Neural cell (in vitro differentiated cells): Measurements from ENCODE around the gene CLCN4. TPM values are rescaled to one million over a fixed set of nuclear protein-coding genes. Genes with fewer than 3 reads are reported as not detected.
A peak's percentile ranks its signal among the peaks of the same experiment; 100 is the strongest.

Experiments used
- H2AFZ ChIP-seq: fragments of 200-600, 300-800 bp; sonication (generic), shearing (Covaris generic); 2 replicates; pipeline ENCODE4 v1.6.0; 2014; ENCODE audit warnings: low read depth, mild to moderate bottlenecking, antibody characterized with exemption, low read length, moderate library complexity
- H3F3A ChIP-seq: fragments of 200-600 bp; shearing (Covaris generic); 2 replicates; pipeline ENCODE4 v1.6.1; 2016; ENCODE audit warnings: mild to moderate bottlenecking, moderate library complexity, mixed read lengths, antibody characterized with exemption, low read length; ENCODE audit not compliant: insufficient read depth, poor library complexity, severe bottlenecking
- H3K27ac ChIP-seq: fragments of 200-600, 300-800 bp; sonication (generic), shearing (Covaris generic); 2 replicates; pipeline ENCODE4 v1.5.1; 2014; ENCODE audit warnings: mild to moderate bottlenecking, low read length, moderate library complexity
- H3K27me3 ChIP-seq: fragments of 300-800, 200-600 bp; sonication (generic), shearing (Covaris generic); 2 replicates; pipeline ENCODE4 v1.6.0; 2014; ENCODE audit warnings: mild to moderate bottlenecking, low read depth, low read length, moderate library complexity; ENCODE audit not compliant: insufficient read depth
- H3K36me3 ChIP-seq: fragments of 300-800, 200-600 bp; sonication (generic), shearing (Covaris generic); 2 replicates; pipeline ENCODE4 v1.5.1; 2014; ENCODE audit warnings: mild to moderate bottlenecking, antibody characterized with exemption, low read length, moderate library complexity; ENCODE audit not compliant: insufficient read depth
- H3K4me2 ChIP-seq: fragments of 300-800, 200-600 bp; sonication (generic), shearing (Covaris generic); 2 replicates; pipeline ENCODE4 v1.6.0; 2014; ENCODE audit warnings: mild to moderate bottlenecking, low read length
- H3K4me3 ChIP-seq: fragments of 300-800, 200-600 bp; sonication (generic), shearing (Covaris generic); 2 replicates; pipeline ENCODE4 v1.5.1; 2014; ENCODE audit warnings: mild to moderate bottlenecking, low read length, moderate library complexity
- H3K79me2 ChIP-seq: fragments of 200-600 bp; shearing (Covaris generic); replicated peaks from 2 replicates; pipeline ENCODE4 v1.6.0; 2014; ENCODE audit warnings: mild to moderate bottlenecking, low read length, moderate library complexity; ENCODE audit not compliant: insufficient read depth
- H3K9ac ChIP-seq: fragments of 300-800, 200-600 bp; sonication (generic), shearing (Covaris generic); 2 replicates; pipeline ENCODE4 v1.6.1; 2016; ENCODE audit warnings: mild to moderate bottlenecking, low read length, mixed read lengths
- H3K9me2 ChIP-seq: fragments of 200-600 bp; shearing (Covaris generic); 2 replicates; pipeline ENCODE4 v1.6.1; 2016; ENCODE audit warnings: mild to moderate bottlenecking, low read length, mixed read lengths; ENCODE audit not compliant: insufficient read depth
- H3K9me3 ChIP-seq: fragments of 200-600, 300-800 bp; sonication (generic), shearing (Covaris generic); 2 replicates; pipeline ENCODE4 v1.6.1; 2016; ENCODE audit warnings: mild to moderate bottlenecking, mixed run types, low read length, moderate library complexity, mixed read lengths
- H4K20me1 ChIP-seq: fragments of 200-600 bp; shearing (Covaris generic); 2 replicates; pipeline ENCODE4 v1.6.1; 2016; ENCODE audit warnings: mild to moderate bottlenecking, mixed run types; ENCODE audit not compliant: insufficient read depth
- EP300 ChIP-seq: fragments of 450-650 bp; conservative IDR thresholded peaks from 2 replicates; pipeline ENCODE4 v1.6.1; 2014; ENCODE audit warnings: antibody characterized with exemption, mild to moderate bottlenecking, moderate library complexity; ENCODE audit not compliant: poor library complexity, severe bottlenecking
- EZH2 ChIP-seq: fragments of 200-600, 300-800 bp; shearing (Covaris generic), sonication (generic); IDR thresholded peaks from 2 replicates; pipeline ENCODE4 v1.6.1; 2014; ENCODE audit warnings: antibody characterized with exemption, low read length, borderline replicate concordance, mild to moderate bottlenecking; ENCODE audit not compliant: insufficient read depth, poor library complexity, severe bottlenecking
- MXI1 ChIP-seq: fragments of 450-650 bp; conservative IDR thresholded peaks from 2 replicates; pipeline ENCODE4 v1.6.1; 2014; ENCODE audit warnings: antibody characterized with exemption, mild to moderate bottlenecking; ENCODE audit not compliant: poor library complexity, severe bottlenecking
- POLR2AphosphoS5 ChIP-seq: IDR thresholded peaks from 2 replicates; pipeline ENCODE4 v1.6.1; 2012
- RAD21 ChIP-seq: fragments of 450-650 bp; conservative IDR thresholded peaks from 2 replicates; pipeline ENCODE4 v1.6.1; 2014; ENCODE audit warnings: antibody characterized with exemption, mild to moderate bottlenecking, moderate library complexity
- SMC3 ChIP-seq: fragments of 450-650 bp; conservative IDR thresholded peaks from 2 replicates; pipeline ENCODE4 v1.6.1; 2014; ENCODE audit warnings: antibody characterized with exemption, mild to moderate bottlenecking, moderate library complexity; ENCODE audit not compliant: poor library complexity
- TAF1 ChIP-seq: IDR thresholded peaks from 2 replicates; pipeline ENCODE4 v1.6.1; 2012; ENCODE audit warnings: low read depth
- polyA plus RNA-seq: library from polyadenylated mRNA; depleted of rRNA; stranded (reverse); fragments of >200 nt; gene quantifications from 2 replicates; pipeline ENCODE4 v1.2.3, GENCODE V29; 2014
- TF ChIP-seq, protein P1 (sequence below): fragments of 450-650 bp; IDR thresholded peaks from 2 replicates; pipeline ENCODE4 v1.5.1; 2014; ENCODE audit warnings: antibody characterized with exemption, mild to moderate bottlenecking, moderate library complexity; ENCODE audit not compliant: poor library complexity, severe bottlenecking
- TF ChIP-seq, protein P2 (sequence below): IDR thresholded peaks from 2 replicates; pipeline ENCODE4 v1.6.1; 2012; ENCODE audit warnings: borderline replicate concordance

CLCN4 gene
- polyA plus RNA-seq, 1 donor from 2014 or later: 21.4 TPM

DNA sequence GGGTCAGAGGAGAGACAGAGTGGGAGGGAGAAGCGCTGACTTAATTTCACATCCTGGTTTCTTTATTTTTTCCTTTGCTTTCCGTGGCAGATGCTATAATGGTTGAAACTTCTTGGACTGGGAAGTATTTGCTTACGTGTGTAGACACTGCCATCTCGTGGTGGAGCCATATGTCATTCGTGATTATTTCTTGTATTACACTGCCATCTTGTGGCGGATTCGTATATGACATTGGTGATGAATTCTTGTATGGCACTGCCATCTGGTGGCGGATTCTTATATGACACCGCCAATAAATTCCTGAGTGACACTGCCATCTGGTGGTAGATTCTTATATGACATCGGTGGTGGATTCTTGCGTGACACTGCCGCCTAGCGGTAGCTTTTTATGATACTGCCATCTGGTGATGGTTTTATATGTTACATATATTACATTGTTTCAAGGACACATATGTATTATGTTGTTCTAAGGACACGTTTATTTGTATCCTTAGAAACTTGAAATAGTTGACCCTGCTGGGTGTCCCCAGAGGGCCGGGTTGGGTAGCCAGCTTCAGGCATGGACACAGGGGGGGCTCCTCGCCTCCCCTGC lies 37.3 kb upstream of the CLCN4 start:
- H3K9me2 ChIP-seq: no peaks in the 10 kb centered on the region
- H3K9me3 ChIP-seq: no peaks in the 10 kb centered on the region
- H3K36me3 ChIP-seq: no peaks in the 10 kb centered on the region
- TF ChIP-seq SMC3: peak; percentile 100
- TF ChIP-seq RAD21: peak; percentile 100
- TF ChIP-seq, protein P1, sequence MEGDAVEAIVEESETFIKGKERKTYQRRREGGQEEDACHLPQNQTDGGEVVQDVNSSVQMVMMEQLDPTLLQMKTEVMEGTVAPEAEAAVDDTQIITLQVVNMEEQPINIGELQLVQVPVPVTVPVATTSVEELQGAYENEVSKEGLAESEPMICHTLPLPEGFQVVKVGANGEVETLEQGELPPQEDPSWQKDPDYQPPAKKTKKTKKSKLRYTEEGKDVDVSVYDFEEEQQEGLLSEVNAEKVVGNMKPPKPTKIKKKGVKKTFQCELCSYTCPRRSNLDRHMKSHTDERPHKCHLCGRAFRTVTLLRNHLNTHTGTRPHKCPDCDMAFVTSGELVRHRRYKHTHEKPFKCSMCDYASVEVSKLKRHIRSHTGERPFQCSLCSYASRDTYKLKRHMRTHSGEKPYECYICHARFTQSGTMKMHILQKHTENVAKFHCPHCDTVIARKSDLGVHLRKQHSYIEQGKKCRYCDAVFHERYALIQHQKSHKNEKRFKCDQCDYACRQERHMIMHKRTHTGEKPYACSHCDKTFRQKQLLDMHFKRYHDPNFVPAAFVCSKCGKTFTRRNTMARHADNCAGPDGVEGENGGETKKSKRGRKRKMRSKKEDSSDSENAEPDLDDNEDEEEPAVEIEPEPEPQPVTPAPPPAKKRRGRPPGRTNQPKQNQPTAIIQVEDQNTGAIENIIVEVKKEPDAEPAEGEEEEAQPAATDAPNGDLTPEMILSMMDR: peak; percentile 100
- TF ChIP-seq EZH2: no peak
- TF ChIP-seq MXI1: no peak
- TF ChIP-seq, protein P2, sequence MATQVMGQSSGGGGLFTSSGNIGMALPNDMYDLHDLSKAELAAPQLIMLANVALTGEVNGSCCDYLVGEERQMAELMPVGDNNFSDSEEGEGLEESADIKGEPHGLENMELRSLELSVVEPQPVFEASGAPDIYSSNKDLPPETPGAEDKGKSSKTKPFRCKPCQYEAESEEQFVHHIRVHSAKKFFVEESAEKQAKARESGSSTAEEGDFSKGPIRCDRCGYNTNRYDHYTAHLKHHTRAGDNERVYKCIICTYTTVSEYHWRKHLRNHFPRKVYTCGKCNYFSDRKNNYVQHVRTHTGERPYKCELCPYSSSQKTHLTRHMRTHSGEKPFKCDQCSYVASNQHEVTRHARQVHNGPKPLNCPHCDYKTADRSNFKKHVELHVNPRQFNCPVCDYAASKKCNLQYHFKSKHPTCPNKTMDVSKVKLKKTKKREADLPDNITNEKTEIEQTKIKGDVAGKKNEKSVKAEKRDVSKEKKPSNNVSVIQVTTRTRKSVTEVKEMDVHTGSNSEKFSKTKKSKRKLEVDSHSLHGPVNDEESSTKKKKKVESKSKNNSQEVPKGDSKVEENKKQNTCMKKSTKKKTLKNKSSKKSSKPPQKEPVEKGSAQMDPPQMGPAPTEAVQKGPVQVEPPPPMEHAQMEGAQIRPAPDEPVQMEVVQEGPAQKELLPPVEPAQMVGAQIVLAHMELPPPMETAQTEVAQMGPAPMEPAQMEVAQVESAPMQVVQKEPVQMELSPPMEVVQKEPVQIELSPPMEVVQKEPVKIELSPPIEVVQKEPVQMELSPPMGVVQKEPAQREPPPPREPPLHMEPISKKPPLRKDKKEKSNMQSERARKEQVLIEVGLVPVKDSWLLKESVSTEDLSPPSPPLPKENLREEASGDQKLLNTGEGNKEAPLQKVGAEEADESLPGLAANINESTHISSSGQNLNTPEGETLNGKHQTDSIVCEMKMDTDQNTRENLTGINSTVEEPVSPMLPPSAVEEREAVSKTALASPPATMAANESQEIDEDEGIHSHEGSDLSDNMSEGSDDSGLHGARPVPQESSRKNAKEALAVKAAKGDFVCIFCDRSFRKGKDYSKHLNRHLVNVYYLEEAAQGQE: no peak
- peak; percentile 83 for TF ChIP-seq POLR2AphosphoS5
- no peak for TF ChIP-seq EP300
- TF ChIP-seq TAF1: no peak
- H3K4me2 ChIP-seq: no peak overlapping the region
- no peak overlapping the region for H3K27ac ChIP-seq
- H2AFZ ChIP-seq: no peak overlapping the region
- H4K20me1 ChIP-seq: no peaks in the 10 kb centered on the region
- no peak overlapping the region for H3K9ac ChIP-seq
- H3K79me2 ChIP-seq: no peaks in the 10 kb centered on the region
- no peaks in the 10 kb centered on the region for H3K27me3 ChIP-seq
- H3F3A ChIP-seq: no peaks in the 10 kb centered on the region
- H3K4me3 ChIP-seq: no peak overlapping the region

DNA sequence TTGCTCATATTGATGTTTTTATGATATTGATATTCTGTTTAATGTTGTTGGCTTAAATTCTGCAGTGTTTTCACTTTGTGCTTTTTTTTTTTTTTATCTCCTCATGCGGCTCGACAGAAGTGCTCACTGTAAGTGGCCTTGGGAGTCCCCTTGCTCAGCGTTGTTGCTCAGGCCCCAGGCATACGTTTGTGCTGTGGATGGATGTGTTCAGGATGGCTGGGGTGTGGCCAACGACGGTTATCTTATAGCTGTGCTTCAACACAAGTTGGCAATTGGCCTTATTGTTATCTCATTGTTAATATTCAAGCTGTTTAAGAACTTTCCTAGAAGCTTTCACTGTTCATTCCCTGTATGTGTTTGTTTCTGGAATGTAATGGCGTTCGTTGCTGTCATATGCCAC lies 36.4 kb upstream of the CLCN4 start:
- no peaks in the 10 kb centered on the region for H3K9me3 ChIP-seq
- no peaks in the 10 kb centered on the region for H3K36me3 ChIP-seq

More for the DNA sequence above, 36.4 kb upstream of the CLCN4 start:
- H3K9me2 ChIP-seq: no peaks in the 10 kb centered on the region
- H4K20me1 ChIP-seq: no peaks in the 10 kb centered on the region
- no peak overlapping the region for H3K9ac ChIP-seq
- H2AFZ ChIP-seq: no peak overlapping the region
- no peaks in the 10 kb centered on the region for H3K27me3 ChIP-seq
- H3K4me2 ChIP-seq: no peak overlapping the region
- H3K4me3 ChIP-seq: no peak overlapping the region
- H3F3A ChIP-seq: no peaks in the 10 kb centered on the region
- no peak for TF ChIP-seq MXI1
- TF ChIP-seq, protein P2: no peak
- no peak for TF ChIP-seq TAF1
- TF ChIP-seq, protein P1: no peak
- TF ChIP-seq RAD21: no peak
- TF ChIP-seq EZH2: no peak
- TF ChIP-seq POLR2AphosphoS5: no peak
- TF ChIP-seq SMC3: no peak
- TF ChIP-seq EP300: no peak
- H3K79me2 ChIP-seq: no peaks in the 10 kb centered on the region
- H3K27ac ChIP-seq: no peak overlapping the region
